ENCODE results near the gene BAZ1B. TPM values are rescaled to one million over a fixed set of nuclear protein-coding genes. Genes with fewer than 3 reads are reported as not detected.
"Not testable (repeated sequence)": the region's sequence is repeated elsewhere in the genome, so short reads cannot be mapped to it uniquely, and the experiment has no call there.

BAZ1B gene
- total and polyA plus RNA-seq, 2 donors = 37.1 to 60.0 TPM

DNA sequence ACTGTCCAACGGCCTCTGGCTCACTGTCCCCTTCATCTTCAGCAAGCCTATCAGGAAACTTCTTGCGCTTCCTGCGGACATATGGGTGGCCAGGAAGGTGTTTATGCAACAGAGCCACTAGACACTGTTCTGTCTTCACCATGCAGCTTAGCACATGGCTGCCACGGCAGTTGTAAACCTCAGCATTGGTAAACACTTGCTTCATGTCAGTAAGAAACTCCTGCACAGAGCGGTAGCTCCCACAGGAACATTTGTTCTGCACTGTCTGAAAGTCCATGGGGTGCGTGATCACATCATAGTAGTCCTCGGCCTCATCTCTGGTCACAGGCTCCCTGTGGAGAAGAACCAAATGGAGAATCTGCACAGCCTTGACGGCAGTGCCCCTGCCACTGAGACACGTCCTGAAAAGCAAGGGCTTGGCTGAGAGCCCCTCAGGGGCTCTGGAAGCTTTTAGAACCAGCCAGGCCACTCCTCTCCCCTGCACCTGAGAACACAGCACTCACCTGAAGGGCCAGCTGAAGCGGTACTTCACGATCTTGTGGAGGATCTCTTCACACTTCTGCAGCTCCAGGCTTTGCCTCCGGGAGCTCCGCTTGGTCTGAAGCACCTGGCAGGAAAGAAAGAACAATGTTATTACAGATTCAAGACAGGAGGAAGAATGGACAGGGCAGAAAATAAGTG lies 79.7 kb downstream of the BAZ1B start:
- no peak for DNase-seq (ENCODE audit: extremely low spot score)
- Histone ChIP-seq H3K27ac (ENCODE audit: low read depth) (no peak overlapping the region), H3K4me3 (ENCODE audit: low read depth, low read length) (no peak overlapping the region), H3K36me3 (ENCODE audit: insufficient read depth) (peaks cover 9% of the 10 kb centered on the region), H3K4me1 (ENCODE audit: insufficient read depth) (no peaks in the 10 kb centered on the region)
- 88% methylated on average over 13 of the region's 13 CpGs for WGBS

- no peak overlapping the region for H3K4me3 ChIP-seq (ENCODE audit: low read depth, low read length)
- H3K4me1 ChIP-seq (ENCODE audit: insufficient read depth) = no peaks in the 10 kb centered on the region
- peaks cover 9% of the 10 kb centered on the region for H3K36me3 ChIP-seq (ENCODE audit: insufficient read depth)
- no peak for DNase-seq (ENCODE audit: extremely low spot score)
- 89% methylated on average over 7 of the region's 7 CpGs for WGBS
- H3K27ac ChIP-seq (ENCODE audit: low read depth) = no peak overlapping the region
These were observed 82.7 kb downstream of the BAZ1B start for GRCh38 chr7:73439410-73439704.

DNA sequence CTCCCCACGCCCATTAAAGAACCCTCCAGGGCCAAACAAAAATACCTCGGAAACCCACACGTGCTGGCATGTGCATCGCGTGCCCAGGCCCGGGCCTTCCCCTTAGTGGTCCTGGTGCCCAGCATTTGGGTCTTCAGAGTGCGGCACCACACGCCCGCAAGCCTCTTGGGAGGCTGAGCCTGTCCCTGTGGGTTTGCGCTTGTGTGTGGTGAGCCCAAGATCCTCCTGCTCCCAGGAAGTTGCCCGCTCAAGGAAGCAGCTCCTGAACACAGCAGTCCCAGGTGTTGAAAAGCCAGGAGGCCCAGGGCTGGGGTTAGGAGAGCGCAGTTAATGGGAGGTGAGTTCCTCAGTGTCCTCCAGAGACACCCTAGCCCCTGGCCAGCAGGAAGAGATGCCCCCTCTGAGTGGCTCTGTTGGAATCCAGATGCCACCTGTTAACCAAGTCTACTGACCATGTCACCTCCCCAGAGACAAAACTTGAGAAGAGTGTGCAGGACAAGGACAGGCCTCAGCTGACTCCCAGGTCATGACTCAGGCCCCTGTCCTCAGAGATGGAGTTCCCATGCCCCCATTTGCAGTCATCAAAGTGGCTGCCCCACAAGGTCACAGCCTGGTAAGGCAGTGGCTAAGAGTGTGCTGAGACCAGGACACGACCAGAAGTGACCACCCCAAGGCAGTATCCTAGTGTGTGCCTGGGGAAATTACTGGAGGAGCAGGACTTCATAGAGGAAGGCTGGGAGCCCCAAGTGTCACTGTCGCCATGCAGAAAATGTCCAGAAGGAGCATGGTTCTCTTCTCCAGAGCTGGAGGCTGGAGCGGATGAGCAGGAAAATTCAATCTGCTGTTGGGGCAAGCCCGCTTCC lies 83.3 kb downstream of the BAZ1B start:
- Histone ChIP-seq H3K4me3 (ENCODE audit: low read depth, low read length) (no peak overlapping the region), H3K27ac (ENCODE audit: low read depth) (no peak overlapping the region), H3K4me1 (ENCODE audit: insufficient read depth) (no peaks in the 10 kb centered on the region), H3K36me3 (ENCODE audit: insufficient read depth) (peaks cover 9% of the 10 kb centered on the region)
- 80% methylated on average over 16 of the region's 16 CpGs for WGBS
- DNase-seq (ENCODE audit: extremely low spot score) = no peak

DNA sequence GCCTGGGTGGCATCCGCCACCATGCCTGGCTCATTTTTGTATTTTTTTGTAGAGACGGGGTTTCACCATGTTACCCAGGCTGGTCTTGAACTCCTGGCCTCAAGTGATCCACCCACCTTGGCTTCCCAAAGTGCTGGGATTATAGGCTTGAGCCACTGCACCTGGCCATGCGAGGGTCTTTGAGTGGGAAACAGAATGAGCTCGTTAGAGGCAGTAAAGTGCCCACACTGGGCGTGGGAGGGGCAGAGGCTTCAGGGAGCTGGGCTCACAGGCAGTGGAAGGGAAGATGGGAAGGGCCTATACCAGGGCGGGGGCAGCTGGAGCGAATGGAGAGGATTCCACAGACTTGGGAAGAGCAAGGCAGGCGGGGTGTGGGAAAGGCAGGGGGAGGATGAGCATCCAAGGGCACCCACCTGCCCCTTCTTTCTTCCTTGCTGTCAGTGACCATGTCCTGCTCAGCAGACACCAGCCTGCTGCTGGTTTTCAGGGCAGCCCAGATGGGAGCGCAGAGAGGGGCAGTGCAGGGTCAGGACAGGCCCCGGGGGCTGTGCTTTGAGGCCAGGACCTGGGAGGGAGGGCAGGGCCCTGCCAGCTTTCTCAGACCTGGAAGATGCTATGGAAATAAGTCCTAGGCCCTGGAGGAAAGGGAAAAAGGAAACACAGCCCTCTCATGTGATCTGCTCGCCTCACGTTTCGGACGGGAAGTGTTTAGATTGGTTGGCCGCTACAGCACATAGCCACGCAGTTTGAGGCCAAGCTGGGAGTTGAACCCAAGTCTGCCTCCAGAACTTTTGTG lies 84.3 kb downstream of the BAZ1B start:
- no peak overlapping the region for H3K27ac ChIP-seq (ENCODE audit: low read depth)
- DNase-seq (ENCODE audit: extremely low spot score) = no peak
- H3K4me3 ChIP-seq (ENCODE audit: low read depth, low read length) = no peak overlapping the region
- peaks cover 4% of the 10 kb centered on the region for H3K36me3 ChIP-seq (ENCODE audit: insufficient read depth)
- H3K4me1 ChIP-seq (ENCODE audit: insufficient read depth) = no peaks in the 10 kb centered on the region
- 46% methylated on average over 16 of the region's 16 CpGs for WGBS

- WGBS = 76% methylated on average over 10 of the region's 10 CpGs
- no peaks in the 10 kb centered on the region for H3K4me1 ChIP-seq (ENCODE audit: insufficient read depth)
- H3K4me3 ChIP-seq (ENCODE audit: low read depth, low read length) = no peak overlapping the region
- H3K27ac ChIP-seq (ENCODE audit: low read depth) = no peak overlapping the region
- H3K36me3 ChIP-seq (ENCODE audit: insufficient read depth) = peaks cover 1% of the 10 kb centered on the region
- no peak for DNase-seq (ENCODE audit: extremely low spot score)
These were observed 85.0 kb downstream of the BAZ1B start for GRCh38 chr7:73437091-73437490.

GRCh38 chr7:73436031-73436929 lies 85.8 kb downstream of the BAZ1B start:
- DNase-seq (ENCODE audit: extremely low spot score) = no peak
- H3K36me3 ChIP-seq (ENCODE audit: insufficient read depth) = peaks cover 1% of the 10 kb centered on the region
- H3K4me1 ChIP-seq (ENCODE audit: insufficient read depth) = no peaks in the 10 kb centered on the region
- H3K27ac ChIP-seq (ENCODE audit: low read depth) = no peak overlapping the region
- H3K4me3 ChIP-seq (ENCODE audit: low read depth, low read length) = no peak overlapping the region
- WGBS = 43% methylated on average over 20 of the region's 20 CpGs

DNA sequence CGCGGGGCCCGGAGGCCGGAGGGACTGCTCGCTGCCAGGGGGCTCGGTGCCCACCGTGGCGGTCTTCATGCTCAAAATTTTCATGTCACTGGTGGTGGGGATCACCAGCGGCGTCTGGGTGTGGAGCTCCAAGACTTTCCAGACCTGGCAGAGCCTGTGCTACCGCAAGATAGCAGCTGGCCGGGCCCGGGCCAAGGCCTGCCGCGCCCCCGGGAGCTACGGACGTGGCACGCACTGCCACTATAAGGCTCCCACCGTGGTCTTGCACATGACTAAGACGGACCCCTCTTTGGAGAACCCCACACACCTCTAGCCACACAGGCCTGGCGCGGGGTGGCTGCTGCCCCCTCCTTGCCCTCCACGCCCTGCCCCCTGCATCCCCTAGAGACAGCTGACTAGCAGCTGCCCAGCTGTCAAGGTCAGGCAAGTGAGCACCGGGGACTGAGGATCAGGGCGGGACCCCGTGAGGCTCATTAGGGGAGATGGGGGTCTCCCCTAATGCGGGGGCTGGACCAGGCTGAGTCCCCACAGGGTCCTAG lies 86.6 kb downstream of the BAZ1B start:
- Histone ChIP-seq H3K36me3 (ENCODE audit: insufficient read depth) (peaks cover 1% of the 10 kb centered on the region), H3K27ac (ENCODE audit: low read depth) (no peak overlapping the region), H3K4me1 (ENCODE audit: insufficient read depth) (no peaks in the 10 kb centered on the region), H3K4me3 (ENCODE audit: low read depth, low read length) (no peak overlapping the region)
- DNase-seq (ENCODE audit: extremely low spot score) = no peak
- WGBS = 78% methylated on average over 28 of the region's 28 CpGs

DNA sequence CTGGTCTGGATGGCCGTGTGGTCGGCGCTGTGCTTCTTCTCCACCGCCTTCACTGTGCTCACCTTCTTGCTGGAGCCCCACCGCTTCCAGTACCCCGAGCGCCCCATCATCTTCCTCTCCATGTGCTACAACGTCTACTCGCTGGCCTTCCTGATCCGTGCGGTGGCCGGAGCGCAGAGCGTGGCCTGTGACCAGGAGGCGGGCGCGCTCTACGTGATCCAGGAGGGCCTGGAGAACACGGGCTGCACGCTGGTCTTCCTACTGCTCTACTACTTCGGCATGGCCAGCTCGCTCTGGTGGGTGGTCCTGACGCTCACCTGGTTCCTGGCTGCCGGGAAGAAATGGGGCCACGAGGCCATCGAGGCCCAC lies 87.4 kb downstream of the BAZ1B start:
- DNase-seq (ENCODE audit: extremely low spot score) = no peak
- 96% methylated on average over 26 of the region's 26 CpGs for WGBS
- H3K4me1 ChIP-seq (ENCODE audit: insufficient read depth) = no peaks in the 10 kb centered on the region
- H3K36me3 ChIP-seq (ENCODE audit: insufficient read depth) = no peaks in the 10 kb centered on the region
- no peak overlapping the region for H3K27ac ChIP-seq (ENCODE audit: low read depth)
- no peak overlapping the region for H3K4me3 ChIP-seq (ENCODE audit: low read depth, low read length)

DNA sequence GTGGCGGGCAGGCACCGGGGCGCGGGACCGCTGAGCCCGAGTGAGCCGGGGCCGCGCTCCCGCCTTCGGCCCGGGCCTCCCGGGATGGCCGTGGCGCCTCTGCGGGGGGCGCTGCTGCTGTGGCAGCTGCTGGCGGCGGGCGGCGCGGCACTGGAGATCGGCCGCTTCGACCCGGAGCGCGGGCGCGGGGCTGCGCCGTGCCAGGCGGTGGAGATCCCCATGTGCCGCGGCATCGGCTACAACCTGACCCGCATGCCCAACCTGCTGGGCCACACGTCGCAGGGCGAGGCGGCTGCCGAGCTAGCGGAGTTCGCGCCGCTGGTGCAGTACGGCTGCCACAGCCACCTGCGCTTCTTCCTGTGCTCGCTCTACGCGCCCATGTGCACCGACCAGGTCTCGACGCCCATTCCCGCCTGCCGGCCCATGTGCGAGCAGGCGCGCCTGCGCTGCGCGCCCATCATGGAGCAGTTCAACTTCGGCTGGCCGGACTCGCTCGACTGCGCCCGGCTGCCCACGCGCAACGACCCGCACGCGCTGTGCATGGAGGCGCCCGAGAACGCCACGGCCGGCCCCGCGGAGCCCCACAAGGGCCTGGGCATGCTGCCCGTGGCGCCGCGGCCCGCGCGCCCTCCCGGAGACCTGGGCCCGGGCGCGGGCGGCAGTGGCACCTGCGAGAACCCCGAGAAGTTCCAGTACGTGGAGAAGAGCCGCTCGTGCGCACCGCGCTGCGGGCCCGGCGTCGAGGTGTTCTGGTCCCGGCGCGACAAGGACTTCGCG lies 88.0 kb downstream of the BAZ1B start:
- 33% methylated on average over 110 of the region's 110 CpGs for WGBS
- no peak for DNase-seq (ENCODE audit: extremely low spot score)
- Histone ChIP-seq H3K36me3 (ENCODE audit: insufficient read depth) (no peaks in the 10 kb centered on the region), H3K4me1 (ENCODE audit: insufficient read depth) (no peaks in the 10 kb centered on the region), H3K4me3 (ENCODE audit: low read depth, low read length) (peak overlapping the region; percentile 43), H3K27ac (ENCODE audit: low read depth) (no peak overlapping the region)

DNA sequence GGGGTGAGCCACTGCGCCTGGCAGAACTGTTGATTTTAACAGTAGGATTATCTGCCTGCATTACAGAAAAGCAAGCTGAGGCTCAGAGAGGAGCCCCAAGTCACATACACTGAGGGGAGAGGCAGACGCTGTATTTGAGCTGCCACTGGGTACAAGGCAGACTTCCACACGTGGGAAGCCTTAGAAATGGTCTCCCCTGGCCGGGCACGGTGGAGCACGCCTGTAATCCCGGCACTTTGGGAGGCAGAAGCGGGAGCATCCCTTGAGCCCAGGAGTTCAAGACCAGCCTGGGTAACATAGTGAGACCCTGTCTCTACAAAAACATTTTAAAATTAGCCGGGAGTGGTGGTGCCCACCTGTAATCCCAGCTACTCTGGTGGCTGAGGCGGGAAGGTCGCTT lies 89.4 kb downstream of the BAZ1B start:
- Histone ChIP-seq H3K36me3 (ENCODE audit: insufficient read depth) (no peaks in the 10 kb centered on the region), H3K4me1 (ENCODE audit: insufficient read depth) (no peaks in the 10 kb centered on the region), H3K4me3 (ENCODE audit: low read depth, low read length) (no peak overlapping the region), H3K27ac (ENCODE audit: low read depth) (no peak overlapping the region)
- DNase-seq (ENCODE audit: extremely low spot score) = no peak
- 89% methylated on average over 11 of the region's 11 CpGs for WGBS

DNA sequence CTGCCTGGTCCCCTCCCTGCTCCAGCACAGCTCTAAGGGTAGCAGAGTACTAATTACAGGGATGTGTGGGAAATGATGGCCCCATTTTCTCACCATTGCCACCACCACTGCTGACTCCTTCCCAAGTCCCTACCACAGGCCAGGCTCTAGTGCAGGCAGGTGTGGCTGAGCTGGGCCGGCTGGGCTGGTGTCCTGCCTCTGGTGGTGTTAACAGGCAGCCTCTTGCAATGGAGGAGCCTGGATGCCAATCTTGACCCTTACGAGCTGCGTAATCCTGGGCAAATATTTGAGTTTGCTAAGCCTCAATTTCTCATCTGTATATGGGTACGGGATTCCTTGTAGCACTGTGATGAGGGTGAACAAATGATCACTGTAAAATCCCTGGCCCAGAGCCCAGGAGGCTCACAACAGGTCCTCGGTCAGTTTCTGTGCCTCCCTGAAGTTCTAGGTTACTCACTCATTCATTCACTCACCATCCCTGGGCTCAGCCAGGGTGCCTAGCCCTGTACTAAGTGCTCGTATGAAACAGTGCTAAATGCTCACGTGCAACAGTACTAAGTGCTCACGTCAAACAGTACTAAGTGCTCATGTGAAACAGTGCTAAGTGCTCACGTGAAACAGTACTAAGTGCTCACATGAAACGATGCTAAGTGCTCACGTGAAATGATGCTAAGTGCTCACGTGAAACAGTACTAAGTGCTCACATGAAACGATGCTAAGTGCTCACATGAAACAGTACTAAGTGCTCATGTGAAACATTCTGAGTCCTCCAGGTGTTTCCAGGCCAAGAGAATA lies 90.9 kb downstream of the BAZ1B start:
- WGBS = 83% methylated on average over 13 of the region's 13 CpGs
- no peak overlapping the region for H3K27ac ChIP-seq (ENCODE audit: low read depth)

GRCh38 chr7:73430540-73430939 lies 91.6 kb downstream of the BAZ1B start:
- DNase-seq (ENCODE audit: extremely low spot score); H3K27ac ChIP-seq (ENCODE audit: low read depth); H3K4me3 ChIP-seq (ENCODE audit: low read depth, low read length); H3K4me1 ChIP-seq (ENCODE audit: insufficient read depth); H3K36me3 ChIP-seq (ENCODE audit: insufficient read depth): not testable (repeated sequence)
- WGBS = 86% methylated on average over 4 of the region's 4 CpGs

More for the DNA sequence above, 90.9 kb downstream of the BAZ1B start:
- no peaks in the 10 kb centered on the region for H3K36me3 ChIP-seq (ENCODE audit: insufficient read depth)
- H3K4me1 ChIP-seq (ENCODE audit: insufficient read depth) = no peaks in the 10 kb centered on the region
- no peak overlapping the region for H3K4me3 ChIP-seq (ENCODE audit: low read depth, low read length)
- no peak for DNase-seq (ENCODE audit: extremely low spot score)
